Activated CD4-positive, CD25-positive, alpha-beta regulatory T cell treated with anti-CD3 and anti-CD28 coated beads, Interleukin-2, amount 50 U/mL, for 24 hours (primary cell): ENCODE results near the gene STARD5.
A peak's percentile ranks its signal among the peaks of the same experiment; 100 is the strongest.
"Not testable (repeated sequence)": the region's sequence is repeated elsewhere in the genome, so short reads cannot be mapped to it uniquely, and the experiment has no call there.

Experiments
- ATAC-seq, 2 donors: fragments of 150-1000 bp; cut with Tn5 transposase; one replicate each; pipeline ENCODE4 v1.10.0; 2021; ENCODE audit warnings: mild to moderate bottlenecking in 1 of 2, moderate library complexity in 1 of 2

Gene STARD5, protein sequence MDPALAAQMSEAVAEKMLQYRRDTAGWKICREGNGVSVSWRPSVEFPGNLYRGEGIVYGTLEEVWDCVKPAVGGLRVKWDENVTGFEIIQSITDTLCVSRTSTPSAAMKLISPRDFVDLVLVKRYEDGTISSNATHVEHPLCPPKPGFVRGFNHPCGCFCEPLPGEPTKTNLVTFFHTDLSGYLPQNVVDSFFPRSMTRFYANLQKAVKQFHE

DNA sequence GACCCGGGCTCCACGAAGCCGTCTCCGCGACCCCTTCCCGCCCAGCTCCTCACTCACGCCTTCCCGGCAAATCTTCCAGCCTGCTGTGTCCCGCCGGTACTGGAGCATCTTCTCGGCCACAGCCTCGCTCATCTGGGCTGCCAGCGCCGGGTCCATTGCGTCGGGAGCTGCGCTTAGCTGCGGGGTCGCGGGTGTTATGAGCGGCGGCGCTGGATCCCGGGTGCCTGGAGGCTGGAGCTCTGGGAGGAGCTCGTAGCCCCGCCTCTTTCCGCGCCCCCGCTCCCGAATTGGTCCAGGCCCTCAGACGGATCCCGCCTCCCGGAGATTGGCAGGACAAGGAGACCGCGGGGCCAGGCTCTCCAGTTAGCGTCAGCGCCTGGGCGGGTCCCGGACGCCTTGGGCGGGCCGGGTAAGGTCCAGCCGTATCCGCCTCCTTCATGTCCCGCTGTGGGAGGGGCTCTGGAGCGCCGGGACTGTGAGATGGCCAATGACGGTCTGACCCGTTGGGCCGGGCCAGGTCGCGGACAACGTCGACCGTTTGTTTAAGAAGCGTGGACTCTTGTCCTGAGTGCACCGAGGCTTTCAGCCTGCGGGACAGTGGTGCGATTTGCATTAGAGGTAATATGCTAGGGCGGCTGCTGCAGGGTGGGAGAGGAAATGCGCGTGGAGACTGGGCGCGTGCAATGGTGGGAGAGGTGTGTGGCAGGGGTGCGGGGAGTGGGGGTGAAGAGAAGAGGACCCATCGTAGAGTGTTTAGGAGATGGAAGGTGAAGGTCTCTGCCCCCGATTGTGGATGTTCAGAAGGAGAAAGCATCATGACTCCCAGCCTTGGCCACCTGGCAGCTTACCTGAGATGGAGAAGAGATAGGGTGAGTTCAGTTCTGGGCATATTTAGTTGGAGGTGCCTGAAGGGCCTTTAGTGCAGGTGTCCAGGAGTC, at the start of gene STARD5:
Gene STARD5, minus strand, starts transcription at position 198 of the 938 bp plus-strand sequence. Its CDS starts 42 bp downstream, at position 156.
- ATAC-seq = peak; percentile 100

DNA sequence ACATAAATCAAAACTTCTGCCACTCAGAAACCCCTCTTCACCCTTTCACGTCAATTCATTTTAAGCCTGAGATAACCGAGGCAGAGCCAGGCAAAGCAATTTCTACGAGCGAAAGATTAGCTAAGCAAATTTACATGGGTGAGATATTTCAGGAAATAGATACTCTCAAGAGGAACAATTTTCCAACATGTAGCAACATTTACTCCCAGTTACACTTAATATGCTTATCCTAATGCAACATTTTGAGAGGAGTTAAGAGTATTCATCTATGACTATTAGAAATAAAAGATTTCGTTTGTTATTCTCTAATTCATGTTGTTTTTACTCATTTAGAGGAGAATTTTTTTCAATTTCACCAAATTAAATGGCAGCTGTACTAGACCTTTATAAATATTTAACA, 49.2 kb upstream of the STARD5 start:
- ATAC-seq = no peak

GRCh38 chr15:81372575-81372974, 48.6 kb upstream of the STARD5 start:
- ATAC-seq = no peak

DNA sequence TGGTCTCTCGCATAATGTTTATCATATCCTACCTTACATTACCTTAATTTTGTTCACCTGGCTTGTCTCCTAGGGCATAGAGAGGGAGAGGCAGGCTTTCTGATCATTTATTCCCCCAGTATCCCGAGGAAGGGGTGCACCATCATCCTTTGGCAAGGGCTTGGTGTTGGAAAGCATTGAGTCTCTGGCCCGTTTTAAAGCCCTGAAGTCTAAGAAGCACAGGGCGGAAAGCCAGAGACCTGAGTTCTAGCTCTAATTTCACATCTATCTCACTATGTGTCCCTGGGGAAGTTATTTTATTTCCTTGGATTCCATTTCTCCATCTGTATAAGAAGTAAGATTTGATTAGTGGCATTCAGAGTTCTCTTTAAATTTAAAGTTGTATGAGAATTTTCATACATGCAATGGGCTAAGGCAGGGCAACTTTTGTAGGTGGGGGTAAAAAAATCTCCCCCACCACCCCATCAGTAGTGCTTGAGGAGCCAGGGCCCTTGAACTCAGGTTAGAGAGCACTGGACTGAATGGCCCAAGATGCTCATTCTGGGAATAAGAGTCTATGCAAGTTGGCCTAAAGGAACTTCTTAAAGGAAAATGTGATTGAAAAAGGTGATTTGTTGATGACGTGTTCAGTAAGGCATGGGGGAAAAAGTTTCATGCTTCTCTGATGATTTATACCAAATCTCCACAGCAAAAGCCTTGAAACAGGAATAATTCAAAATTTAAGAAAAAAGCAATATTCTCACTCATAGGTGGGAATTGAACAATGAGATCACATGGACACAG, 40.0 kb upstream of the STARD5 start:
- ATAC-seq = no peak

- ATAC-seq = no peak
Observed at GRCh38 chr15:81363276-81363675, 39.3 kb upstream of the STARD5 start.

GRCh38 chr15:81362790-81363189, 38.8 kb upstream of the STARD5 start:
- no peak for ATAC-seq

- no peak for ATAC-seq
Observed at GRCh38 chr15:81361891-81362290, 38.0 kb upstream of the STARD5 start.

GRCh38 chr15:81360491-81360890, 36.5 kb upstream of the STARD5 start:
- ATAC-seq = no peak

DNA sequence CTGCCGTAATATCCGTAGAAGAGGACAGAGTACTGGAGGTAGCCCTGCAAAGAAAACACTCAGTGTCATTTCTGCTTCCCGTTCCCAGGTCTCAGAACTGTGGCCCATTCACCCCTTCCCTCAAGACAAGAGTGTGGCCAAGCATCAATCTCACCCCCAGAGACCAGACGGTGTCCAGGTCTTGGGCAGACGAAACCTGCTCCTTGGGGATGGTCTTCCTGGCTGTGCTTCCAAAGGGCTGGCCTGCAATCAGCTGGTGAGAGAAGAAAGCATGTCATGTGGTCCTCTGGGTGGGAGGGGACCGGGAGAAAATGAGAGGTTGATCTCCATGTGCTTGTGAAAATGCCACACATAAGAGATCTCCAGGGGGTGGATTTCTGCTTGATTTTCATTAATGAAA, 34.3 kb upstream of the STARD5 start:
- no peak for ATAC-seq

GRCh38 chr15:81357180-81357686, 33.3 kb upstream of the STARD5 start:
- no peak for ATAC-seq

- no peak for ATAC-seq
Observed at GRCh38 chr15:81356252-81356651, 32.3 kb upstream of the STARD5 start.

DNA sequence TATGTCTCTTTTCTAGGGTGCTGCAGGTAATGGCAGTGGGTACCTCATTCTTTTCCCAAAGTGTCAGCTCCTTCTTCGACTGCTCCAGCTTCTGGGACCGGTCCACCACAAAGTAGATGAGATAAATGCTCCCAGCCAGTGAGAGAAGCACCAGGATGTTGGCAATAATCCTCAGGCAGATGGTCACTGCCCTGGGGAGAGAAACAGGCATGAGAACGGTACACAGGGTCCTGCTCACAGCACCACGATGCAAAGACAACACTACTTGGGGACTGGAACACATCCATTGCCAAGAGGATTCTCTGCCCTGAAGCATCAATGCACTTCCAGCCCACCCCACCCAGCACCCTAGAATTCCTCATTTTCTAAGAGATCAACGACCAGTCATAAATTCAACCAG, 27.7 kb upstream of the STARD5 start:
- ATAC-seq = no peak

DNA sequence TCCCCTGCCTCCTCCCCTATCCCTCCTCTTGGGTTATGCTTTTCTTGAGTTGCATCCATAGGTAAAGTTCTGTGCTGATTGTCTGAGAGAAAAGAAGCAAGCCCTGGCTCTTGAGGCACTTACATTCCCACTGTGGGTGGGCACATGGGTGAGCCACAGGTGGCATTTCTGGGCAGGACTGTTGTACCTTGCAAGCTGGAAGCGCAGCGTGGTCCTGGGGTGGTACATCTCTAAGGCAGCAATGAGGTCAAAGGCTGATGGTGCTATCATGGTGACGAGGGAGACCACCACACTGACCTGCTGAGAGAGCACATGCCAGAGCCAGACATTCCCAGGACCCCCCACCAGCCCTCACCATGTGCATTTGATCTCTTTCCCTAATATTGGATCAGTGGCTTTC, 25.3 kb upstream of the STARD5 start:
- no peak for ATAC-seq

- not testable (repeated sequence) for ATAC-seq
Observed at GRCh38 chr15:81348691-81349090, 24.8 kb upstream of the STARD5 start.

GRCh38 chr15:81347910-81348309, 24.0 kb upstream of the STARD5 start:
- no peak for ATAC-seq

- no peak for ATAC-seq
Observed at GRCh38 chr15:81346611-81347010, 22.7 kb upstream of the STARD5 start.

DNA sequence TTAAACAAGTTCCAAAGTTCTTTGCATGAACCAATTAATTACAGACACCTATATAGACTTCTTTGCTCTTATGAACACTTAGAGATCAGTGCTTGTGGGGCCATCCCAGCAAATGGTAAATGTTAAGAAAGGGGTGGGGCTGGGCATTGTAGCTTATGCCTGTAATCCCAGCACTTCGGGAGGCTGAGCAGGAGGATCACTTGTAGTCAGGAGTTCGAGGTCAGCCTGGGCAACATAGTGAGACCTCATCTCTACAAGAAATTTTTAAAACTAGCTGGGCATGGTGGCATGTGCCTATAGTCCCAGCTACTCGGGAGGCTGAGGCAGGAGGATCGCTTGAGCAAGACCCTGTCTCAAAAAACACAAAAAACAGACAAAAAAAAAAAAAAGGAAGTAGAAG, 19.4 kb upstream of the STARD5 start:
- ATAC-seq = no peak

GRCh38 chr15:81341351-81341750, 17.4 kb upstream of the STARD5 start:
- ATAC-seq = no peak

DNA sequence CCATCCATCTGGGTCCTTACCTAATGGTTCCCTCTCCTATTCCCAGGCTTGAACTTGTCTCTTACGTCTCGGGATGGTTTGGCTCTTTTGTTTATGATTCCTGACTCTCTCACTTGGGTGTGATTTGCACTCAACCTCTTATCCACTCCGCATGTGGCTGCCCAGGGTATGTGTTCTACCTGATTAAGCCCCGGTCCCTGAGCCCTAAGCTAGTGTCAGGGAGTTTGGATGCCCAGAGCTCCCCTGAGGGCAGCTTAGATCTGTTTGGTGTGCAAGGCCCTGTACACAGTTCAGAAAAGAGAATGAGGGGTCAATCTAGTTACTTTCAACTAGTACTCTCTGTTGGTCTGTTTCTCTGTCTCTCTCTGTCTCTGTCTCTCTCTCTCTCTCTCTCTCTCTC, 15.9 kb upstream of the STARD5 start:
- ATAC-seq = no peak

DNA sequence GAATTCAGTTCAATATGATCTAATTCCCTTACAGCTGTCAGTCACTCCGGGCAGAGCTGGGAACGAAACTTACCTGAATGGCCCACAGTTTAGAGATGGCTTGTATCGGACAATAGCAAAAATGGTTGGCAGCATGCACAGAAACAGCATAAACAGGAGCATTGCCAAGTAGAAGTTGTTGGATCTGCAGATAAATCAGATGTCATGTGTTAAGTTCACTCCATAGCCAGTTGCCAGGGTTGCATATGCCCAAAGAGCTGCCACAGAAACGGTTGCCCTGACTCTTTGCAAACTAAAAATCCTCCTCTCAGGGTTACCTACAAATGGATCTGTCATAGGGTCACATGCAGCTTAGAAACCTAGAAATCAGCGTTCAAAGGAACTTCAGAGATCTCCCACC, 15.4 kb upstream of the STARD5 start:
- no peak for ATAC-seq

DNA sequence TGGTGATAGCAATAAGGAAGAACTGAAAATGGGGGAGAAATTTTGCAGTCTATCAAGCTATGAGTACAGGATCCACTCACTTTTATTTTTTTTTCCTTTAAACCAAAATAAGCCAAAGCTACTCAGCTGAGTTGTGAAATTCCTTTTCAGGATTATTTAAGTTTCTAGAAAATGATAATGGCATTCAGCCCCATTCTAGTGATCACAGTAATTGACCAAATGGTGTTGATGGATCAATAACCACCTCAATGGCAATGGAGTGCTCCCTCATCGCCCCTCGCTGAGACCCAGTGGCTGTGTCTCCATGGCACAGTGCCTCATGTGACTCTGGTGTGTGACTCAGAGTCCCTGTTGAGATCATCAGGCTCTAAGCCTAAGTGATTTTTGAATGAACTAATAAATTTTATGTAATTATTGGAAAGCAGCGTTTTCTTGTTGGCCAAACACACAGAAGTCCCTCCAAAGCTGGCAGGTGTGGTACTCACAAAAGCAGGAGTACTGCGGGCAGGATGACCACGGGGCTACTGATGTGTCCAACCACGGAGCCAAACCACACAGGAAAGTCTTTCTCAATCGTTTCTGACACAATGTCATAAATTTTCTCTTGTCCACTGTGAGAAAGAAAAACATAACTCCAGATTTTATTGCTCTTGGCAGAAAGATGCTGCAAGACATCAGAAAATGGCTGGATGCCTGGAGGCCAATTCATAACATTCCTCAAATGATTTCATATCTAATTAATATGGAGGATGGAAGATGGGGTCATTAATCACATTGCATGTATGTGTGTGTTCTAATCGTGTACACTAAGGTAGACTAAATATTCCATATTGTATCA, 14.4 kb upstream of the STARD5 start:
- no peak for ATAC-seq

DNA sequence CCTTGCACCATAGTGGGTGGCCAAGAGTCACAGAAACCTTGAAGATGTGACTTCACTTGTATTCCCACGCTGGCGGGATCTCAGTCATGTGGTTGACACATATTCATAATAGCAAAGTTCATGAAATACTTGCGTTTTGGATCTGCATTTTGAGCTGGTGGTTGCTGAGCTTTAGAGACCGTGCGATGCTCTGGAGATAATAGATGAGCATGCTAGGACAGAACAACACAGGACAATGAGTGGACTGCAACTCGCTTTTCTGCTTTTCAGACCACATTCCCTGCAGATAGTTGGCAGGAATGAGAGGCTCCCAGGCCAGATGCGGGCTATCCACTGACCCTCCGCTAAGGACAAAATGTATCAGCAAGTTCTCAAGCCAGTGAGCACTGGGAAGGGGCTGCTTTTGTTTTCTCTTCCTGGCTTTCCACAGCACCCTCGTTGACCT, 13.8 kb upstream of the STARD5 start:
- no peak for ATAC-seq
